Hepatocyte (in vitro differentiated cells): ENCODE results near the gene CBX5.

Experiments used
- CTCF ChIP-seq: fragments of 200-600 bp; sonication (generic); IDR thresholded peaks from 2 replicates; pipeline ENCODE4 v1.5.1; 2016; ENCODE audit warnings: antibody characterized with exemption, mild to moderate bottlenecking; ENCODE audit not compliant: poor library complexity
- EZH2 ChIP-seq: fragments of 200-600 bp; sonication (generic); IDR thresholded peaks from 2 replicates; pipeline ENCODE4 v1.6.1; 2016; ENCODE audit warnings: antibody characterized with exemption, mild to moderate bottlenecking, borderline replicate concordance

DNA sequence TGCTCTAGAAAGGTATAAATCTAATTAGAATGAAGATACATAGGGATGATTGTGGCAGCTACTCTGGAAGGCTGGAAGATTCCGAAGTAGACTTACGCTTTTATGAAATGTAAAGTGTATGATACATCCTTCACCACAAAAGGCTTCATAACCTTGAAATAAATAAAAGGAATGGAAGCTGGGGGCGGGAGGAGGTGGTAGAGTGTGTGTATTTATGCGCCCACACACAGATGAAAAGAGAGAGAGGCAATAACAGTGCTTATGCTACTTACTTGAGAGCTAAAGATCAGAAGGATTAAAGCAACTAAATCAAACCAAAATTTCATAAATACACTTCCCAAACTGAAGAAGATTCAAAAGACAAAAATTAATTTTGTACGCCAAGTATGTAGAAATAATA is 30.4 kb downstream of the CBX5 start:
- no peak for TF ChIP-seq CTCF
- TF ChIP-seq EZH2 = no peak
